Left renal pelvis (tissue), 4 donors: ENCODE results near the gene STMN1. TPM values are rescaled to one million over a fixed set of nuclear protein-coding genes. Genes with fewer than 3 reads are reported as not detected.

Experiments
- polyA plus RNA-seq, 4 donors: library from polyadenylated mRNA; unstranded; fragments of 120-200 nt; gene quantifications; one replicate each; pipeline ENCODE4 v1.2.1, GENCODE V29; 2013; ENCODE audit not compliant: insufficient read length in 4 of 4

Gene STMN1
- polyA plus RNA-seq, 4 donors: 1,009 to 1,484 (median 1,179) TPM

Other genes starting within 250 kb of the STMN1 start
- 10 to 100 TPM; 70.5 to 86.0 (median 81.7) TPM for gene SELENON, start 106.2 kb downstream of the STMN1 start, polyA plus RNA-seq
- gene MTFR1L, start 86.5 kb downstream of the STMN1 start, polyA plus RNA-seq: 100 to 1,000 TPM in 1 of 4 donors, 10 to 100 TPM in 3; 68.7 to 117 (median 89.4) TPM
- gene AUNIP, start 47.0 kb downstream of the STMN1 start, polyA plus RNA-seq: 1 to 10 TPM; 2.8 to 4.5 (median 3.6) TPM
- 10 to 100 TPM; 13.4 to 36.2 (median 28.7) TPM for gene PAQR7, start 30.7 kb downstream of the STMN1 start, polyA plus RNA-seq
- gene PAFAH2, start 91.6 kb upstream of the STMN1 start, polyA plus RNA-seq: 10 to 100 TPM in 3 of 4 donors, 1 to 10 TPM in 1; 5.0 to 20.0 (median 17.2) TPM
- gene EXTL1, start 115.4 kb upstream of the STMN1 start, polyA plus RNA-seq: 1 to 10 TPM; 1.2 to 2.2 (median 1.9) TPM
- gene SLC30A2, start 139.7 kb upstream of the STMN1 start, polyA plus RNA-seq: 1 to 10 TPM in 3 of 4 donors, under 1 TPM in 1; 0.37 to 5.3 (median 3.6) TPM
- under 1 TPM; 0.07 to 0.98 (median 0.75) TPM for gene TRIM63, start 161.2 kb upstream of the STMN1 start, polyA plus RNA-seq
- gene PDIK1L, start 205.4 kb upstream of the STMN1 start, polyA plus RNA-seq: 10 to 100 TPM; 16.5 to 22.8 (median 19.8) TPM